IgD-negative memory B cell (primary cell): ENCODE data around the gene SLFNL1. TPM values are rescaled to one million over a fixed set of nuclear protein-coding genes. Genes with fewer than 3 reads are reported as not detected.

ENCODE experiments used
- H3K27ac Mint-ChIP-seq, 3 donors: one replicate each; pipeline ENCODE4 v1.8.0; 2020 to 2022; ENCODE audit warnings: mild to moderate bottlenecking in 3 of 3, mixed read lengths in 3 of 3, moderate library complexity in 1 of 3
- H3K27me3 Mint-ChIP-seq: one replicate; pipeline ENCODE4 v1.8.0; 2021; ENCODE audit warnings: mixed read lengths
- H3K36me3 Mint-ChIP-seq: one replicate; pipeline ENCODE4 v1.8.0; 2020; ENCODE audit warnings: mild to moderate bottlenecking, mixed read lengths
- H3K4me1 Mint-ChIP-seq, 3 donors: one replicate each; pipeline ENCODE4 v1.8.0; 2020 to 2022; ENCODE audit warnings: mixed read lengths in 3 of 3, mild to moderate bottlenecking in 1 of 3
- H3K4me3 Mint-ChIP-seq, 4 donors: one replicate each; pipeline ENCODE4 v1.8.0; 2020 to 2022; ENCODE audit warnings: mild to moderate bottlenecking in 4 of 4, mixed read lengths in 4 of 4, moderate library complexity in 3 of 4
- H3K9me3 Mint-ChIP-seq, 3 donors: one replicate each; pipeline ENCODE4 v1.8.0; 2020 to 2021; ENCODE audit warnings: mixed read lengths in 3 of 3, mild to moderate bottlenecking in 1 of 3
- polyA plus RNA-seq: library from polyadenylated mRNA; unstranded; fragments of 300-500 nt; fragmentation: Illumina TruSeq; gene quantifications from one replicate; pipeline ENCODE4 v1.2.3, GENCODE V29; 2021

The SLFNL1 gene
- polyA plus RNA-seq, 1 donor from 2014 or later, result 0.20 TPM

DNA sequence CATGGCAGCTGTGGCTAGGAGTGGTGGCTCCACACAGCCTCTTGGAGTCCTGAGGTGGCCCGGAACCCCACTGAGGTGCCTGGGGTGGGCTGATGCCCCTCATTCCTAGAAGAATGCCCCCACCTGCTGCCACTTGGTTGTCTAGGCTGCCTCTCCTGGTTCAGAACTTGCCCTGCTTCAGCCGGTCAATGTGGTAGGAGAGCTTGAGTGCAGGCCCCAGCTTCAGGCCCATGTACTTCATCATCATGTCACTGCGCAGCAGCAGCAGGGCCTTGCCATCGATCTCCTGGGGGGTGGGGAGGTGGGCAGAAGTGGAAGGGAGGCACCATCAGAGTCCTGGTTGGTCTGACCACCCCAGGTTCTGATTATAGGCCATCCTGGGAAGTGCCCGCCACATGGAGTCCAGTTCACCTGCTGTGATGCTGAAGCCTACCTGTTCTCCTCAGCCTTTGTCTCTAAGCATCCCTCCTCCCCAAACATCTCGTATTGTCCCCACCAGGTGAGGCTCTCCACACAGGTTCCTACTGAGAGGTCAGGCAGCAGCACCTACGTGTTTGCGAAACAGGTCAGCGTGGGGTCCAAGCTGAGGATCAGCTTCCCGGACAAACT is 6.6 kb upstream of the SLFNL1 start:
- peaks cover 21 to 29% (median 25%) of the 10 kb centered on the region in 3 donors for H3K4me1 Mint-ChIP-seq
- no peak overlapping the region for H3K27ac Mint-ChIP-seq
- H3K36me3 Mint-ChIP-seq, result peaks cover 9% of the 10 kb centered on the region
- H3K27me3 Mint-ChIP-seq, result no peaks in the 10 kb centered on the region
- no peak overlapping the region for H3K4me3 Mint-ChIP-seq
- H3K9me3 Mint-ChIP-seq, result peaks cover 0 to 4% (median 2%) of the 10 kb centered on the region in 3 donors

DNA sequence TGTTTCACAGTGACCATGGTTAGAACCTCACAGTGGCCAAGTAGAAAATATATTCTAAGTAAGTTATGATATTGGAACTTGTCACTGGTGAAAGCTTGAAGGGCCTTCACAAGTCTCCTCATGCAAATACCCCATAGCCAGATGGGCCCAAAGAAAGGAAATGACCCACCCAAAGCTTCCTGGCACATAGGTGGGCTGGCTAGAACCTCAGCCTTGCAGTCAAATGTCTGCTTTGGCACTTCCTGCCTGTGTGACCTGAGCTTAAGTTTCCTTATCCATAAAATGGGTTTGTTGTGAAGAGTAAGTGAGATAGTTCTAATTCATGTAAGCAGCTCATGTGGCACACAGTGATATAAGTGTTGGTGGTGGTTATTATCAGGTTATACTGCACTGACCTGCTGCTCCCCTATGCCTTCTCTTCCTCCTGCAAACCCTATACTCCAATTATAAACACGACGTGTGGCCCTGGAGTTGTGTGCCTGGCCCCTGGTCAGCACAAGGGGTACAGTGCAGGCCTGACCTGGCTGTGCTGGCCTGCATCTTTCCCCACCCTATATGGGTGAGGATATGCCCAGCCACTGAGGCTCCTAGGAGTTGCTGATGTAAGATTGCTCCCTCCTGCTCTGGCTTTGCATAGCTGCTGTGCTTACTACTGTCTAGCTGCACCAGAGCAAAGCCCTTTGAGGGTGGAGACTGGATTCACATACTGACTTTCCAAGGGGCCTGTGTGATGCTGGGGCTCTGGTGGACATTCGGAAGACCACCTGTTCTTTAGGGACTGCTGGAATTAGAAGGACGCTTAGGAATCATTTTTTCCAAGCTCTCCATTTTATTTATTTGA is 4.7 kb upstream of the SLFNL1 start:
- H3K27me3 Mint-ChIP-seq, result no peaks in the 10 kb centered on the region
- H3K4me3 Mint-ChIP-seq, result peak overlapping the region in 2 of 4 donors; percentile 80 to 89
- peaks cover 27 to 36% (median 32%) of the 10 kb centered on the region in 3 donors for H3K4me1 Mint-ChIP-seq
- peaks cover 0 to 2% (median 0%) of the 10 kb centered on the region in 3 donors for H3K9me3 Mint-ChIP-seq
- H3K27ac Mint-ChIP-seq, result peak overlapping the region; percentile 71 to 89 (median 73)
- H3K36me3 Mint-ChIP-seq, result peaks cover 10% of the 10 kb centered on the region

DNA sequence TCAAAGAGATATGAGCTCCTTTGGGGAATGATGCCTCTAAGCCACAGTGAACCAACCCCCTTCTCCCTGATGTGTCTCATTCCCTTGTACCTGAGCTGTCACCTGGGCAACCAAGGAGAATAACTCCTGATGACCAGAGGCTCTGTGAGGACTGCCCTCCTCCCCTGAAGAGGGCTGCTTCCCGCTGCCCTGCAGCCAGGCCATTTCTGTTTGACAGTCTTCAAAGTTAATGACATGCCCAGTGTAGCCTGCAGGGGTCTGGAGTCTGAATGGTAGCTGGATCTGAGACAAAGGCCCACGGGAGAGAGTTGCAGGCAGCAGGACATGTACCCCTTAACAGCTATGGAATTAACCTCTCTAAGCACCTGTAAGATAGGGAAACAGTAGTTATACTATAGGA is 3.4 kb upstream of the SLFNL1 start:
- Mint-ChIP-seq H3K4me3 (peak overlapping the region in 1 of 4 donors; percentile 89), H3K4me1 (peaks cover 28 to 31% (median 28%) of the 10 kb centered on the region in 3 donors), H3K27me3 (no peaks in the 10 kb centered on the region), H3K27ac (peak overlapping the region in 2 of 3 donors; percentile 28 to 73), H3K9me3 (peaks cover 0 to 2% (median 0%) of the 10 kb centered on the region in 3 donors), H3K36me3 (peaks cover 7% of the 10 kb centered on the region)

DNA sequence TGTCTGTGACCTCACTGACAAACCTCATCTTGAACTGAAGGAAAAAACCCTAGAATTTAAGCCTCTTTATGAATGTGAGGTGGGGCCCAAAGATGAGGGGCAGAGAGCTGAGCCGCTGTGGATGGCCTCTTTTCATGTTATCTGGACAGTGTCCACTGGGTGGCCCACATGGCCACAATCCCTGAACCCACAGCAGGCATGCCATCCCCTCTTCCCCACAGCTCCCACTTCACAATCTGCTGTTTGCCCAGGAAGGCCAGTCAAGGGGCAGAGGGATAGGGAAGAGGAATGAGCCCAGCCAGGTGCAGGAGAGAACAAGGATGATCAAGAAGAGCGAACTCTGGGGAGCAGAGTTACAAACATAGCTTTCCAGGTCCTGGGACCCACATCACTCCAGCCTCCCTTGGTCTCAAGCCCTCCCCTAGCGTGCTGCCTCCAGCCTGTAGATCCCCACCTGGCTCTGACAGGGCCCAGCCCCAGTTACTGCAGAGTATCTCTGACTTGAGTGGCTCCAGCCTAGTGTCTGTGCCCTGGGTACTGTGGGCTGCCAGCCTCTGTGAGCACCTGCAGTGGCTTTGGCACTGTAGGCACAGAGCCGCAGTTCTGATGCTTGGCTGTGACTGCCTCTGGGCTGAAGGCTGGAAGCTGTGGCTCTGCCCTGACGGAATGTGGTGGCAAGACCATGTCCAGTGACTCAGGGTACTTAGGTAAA is 1.9 kb upstream of the SLFNL1 start:
- Mint-ChIP-seq H3K4me3 (peak overlapping the region in 1 of 4 donors; percentile 33), H3K9me3 (peaks cover 0 to 2% (median 0%) of the 10 kb centered on the region in 3 donors), H3K27ac (peak overlapping the region in 2 of 3 donors; percentile 35 to 39), H3K36me3 (peaks cover 4% of the 10 kb centered on the region), H3K4me1 (peaks cover 29 to 37% (median 31%) of the 10 kb centered on the region in 3 donors), H3K27me3 (no peaks in the 10 kb centered on the region)

DNA sequence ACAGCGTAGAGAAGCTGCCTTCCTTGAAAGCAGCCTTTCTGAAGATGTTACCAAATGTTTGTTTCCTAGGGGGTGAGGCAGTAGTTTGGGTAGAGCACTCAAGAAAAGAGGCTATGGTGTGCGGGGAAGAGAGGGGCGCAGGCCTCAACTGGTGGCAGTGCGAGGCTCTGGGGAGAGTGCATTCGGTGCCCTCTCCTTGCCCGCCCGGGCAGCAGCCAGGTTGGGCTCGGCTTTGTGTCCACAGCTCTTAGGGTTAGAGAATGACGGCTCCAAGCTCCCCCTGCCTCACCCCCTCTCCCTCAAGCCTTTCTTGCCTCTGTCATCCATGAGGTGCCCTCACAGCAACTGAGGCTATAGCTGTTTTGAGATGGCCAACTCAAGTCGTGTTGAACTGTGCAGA is 899 bp upstream of the SLFNL1 start:
- H3K27me3 Mint-ChIP-seq, result no peaks in the 10 kb centered on the region

DNA sequence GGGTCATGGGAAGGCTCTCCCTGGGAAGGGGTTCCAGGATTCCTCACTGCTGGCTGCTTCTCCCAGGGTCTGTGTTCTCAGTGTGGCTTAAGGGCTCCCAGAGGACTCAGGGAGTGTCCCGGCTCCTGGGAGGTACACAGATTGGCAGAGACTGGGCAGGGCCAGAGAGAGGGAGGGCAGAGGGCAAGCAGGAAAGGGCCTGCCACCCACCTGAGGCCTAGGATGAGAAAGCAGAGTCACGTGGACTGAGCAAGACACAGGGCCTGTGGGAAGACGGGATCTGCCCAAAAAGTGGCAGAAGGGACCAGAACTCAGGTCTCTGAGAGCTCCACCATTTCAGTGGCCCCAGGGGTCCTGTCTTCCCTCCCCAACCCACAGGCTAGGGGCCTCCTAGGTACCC is 871 bp downstream of the SLFNL1 start:
- Mint-ChIP-seq H3K36me3 (peaks cover 2% of the 10 kb centered on the region), H3K4me3 (no peak overlapping the region), H3K27ac (no peak overlapping the region), H3K4me1 (peaks cover 21 to 25% (median 21%) of the 10 kb centered on the region in 3 donors), H3K27me3 (no peaks in the 10 kb centered on the region), H3K9me3 (peaks cover 0 to 2% (median 0%) of the 10 kb centered on the region in 3 donors)

More for the DNA sequence above, 899 bp upstream of the SLFNL1 start:
- Mint-ChIP-seq H3K4me1 (peaks cover 29 to 34% (median 31%) of the 10 kb centered on the region in 3 donors), H3K27ac (no peak overlapping the region), H3K9me3 (peaks cover 0 to 2% (median 0%) of the 10 kb centered on the region in 3 donors), H3K36me3 (peaks cover 2% of the 10 kb centered on the region), H3K4me3 (peak overlapping the region in 1 of 4 donors; percentile 72)

DNA sequence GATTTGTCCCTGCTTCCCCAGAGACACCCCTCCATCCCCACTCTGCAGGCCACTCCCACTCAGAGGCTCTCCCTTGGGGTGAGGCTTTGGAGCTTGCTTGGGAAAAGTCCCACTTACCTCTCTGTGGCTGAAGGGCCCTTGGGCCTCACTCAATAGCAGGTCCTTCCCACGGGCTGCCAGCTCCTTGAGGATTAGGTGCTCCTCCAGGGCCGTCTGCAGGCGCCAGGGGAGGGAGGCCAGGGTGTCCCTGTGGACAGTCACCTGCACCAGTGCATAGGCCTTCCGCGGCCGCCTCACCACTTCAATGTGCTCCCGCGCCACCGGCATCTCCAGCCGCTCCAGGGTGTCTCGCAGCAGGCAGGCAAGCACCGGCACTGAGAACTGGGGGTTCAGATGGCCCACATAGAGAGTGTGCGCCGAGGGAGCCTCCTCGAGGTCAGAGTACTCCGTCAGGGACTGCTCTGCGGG is 1.4 kb downstream of the SLFNL1 start:
- H3K36me3 Mint-ChIP-seq, result peaks cover 2% of the 10 kb centered on the region
- peaks cover 0 to 2% (median 0%) of the 10 kb centered on the region in 3 donors for H3K9me3 Mint-ChIP-seq
- no peaks in the 10 kb centered on the region for H3K27me3 Mint-ChIP-seq
- H3K4me3 Mint-ChIP-seq, result no peak overlapping the region
- H3K4me1 Mint-ChIP-seq, result peaks cover 18 to 24% (median 19%) of the 10 kb centered on the region in 3 donors
- H3K27ac Mint-ChIP-seq, result no peak overlapping the region

DNA sequence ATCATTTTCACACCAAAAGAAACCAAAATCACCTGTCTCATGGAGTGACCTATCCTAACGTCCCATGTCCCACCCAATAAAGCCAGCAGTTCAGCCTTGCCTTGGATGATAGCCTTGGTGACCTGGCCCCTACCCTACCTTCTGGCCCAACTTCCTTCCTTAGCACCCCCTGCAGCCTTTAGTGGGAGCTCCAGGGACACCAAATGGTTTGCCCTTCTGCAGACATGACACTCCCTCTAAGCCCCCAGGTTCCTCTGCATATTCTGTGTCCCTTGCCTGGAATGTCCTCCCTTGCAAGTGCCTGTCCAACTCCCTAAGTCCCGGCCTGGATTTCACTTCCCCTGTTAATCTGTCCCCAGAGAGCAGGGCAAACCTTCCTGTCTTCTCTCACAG is 2.2 kb downstream of the SLFNL1 start:
- peak overlapping the region in 2 of 3 donors; percentile 54 to 63 for H3K27ac Mint-ChIP-seq
- H3K36me3 Mint-ChIP-seq, result peaks cover 2% of the 10 kb centered on the region
- no peak overlapping the region for H3K4me3 Mint-ChIP-seq
- H3K4me1 Mint-ChIP-seq, result peaks cover 19 to 26% (median 21%) of the 10 kb centered on the region in 3 donors
- H3K27me3 Mint-ChIP-seq, result no peaks in the 10 kb centered on the region
- peaks cover 0 to 1% (median 0%) of the 10 kb centered on the region in 3 donors for H3K9me3 Mint-ChIP-seq

DNA sequence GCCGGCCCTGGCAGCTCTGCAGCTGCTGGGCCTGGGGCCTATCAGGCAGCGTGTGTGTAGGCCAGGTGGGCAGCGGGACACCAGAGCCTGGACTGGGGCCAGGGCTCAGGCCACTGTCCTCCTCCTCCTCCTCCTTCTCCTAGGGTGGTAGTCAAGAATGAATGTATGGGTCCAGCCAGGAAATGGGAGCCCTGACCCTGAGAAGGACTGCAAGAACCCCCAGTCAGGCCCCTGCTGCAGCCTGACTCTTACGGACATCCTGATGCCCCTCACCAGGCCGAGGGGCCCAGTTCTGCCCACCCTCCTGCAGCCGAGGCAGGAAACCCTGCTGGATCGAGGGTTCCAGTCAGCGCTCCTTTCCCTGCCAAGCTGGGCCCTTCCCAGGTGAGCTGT is 3.5 kb downstream of the SLFNL1 start:
- peak overlapping the region in 1 of 3 donors; percentile 53 for H3K27ac Mint-ChIP-seq
- H3K4me1 Mint-ChIP-seq, result peaks cover 19 to 26% (median 21%) of the 10 kb centered on the region in 3 donors

DNA sequence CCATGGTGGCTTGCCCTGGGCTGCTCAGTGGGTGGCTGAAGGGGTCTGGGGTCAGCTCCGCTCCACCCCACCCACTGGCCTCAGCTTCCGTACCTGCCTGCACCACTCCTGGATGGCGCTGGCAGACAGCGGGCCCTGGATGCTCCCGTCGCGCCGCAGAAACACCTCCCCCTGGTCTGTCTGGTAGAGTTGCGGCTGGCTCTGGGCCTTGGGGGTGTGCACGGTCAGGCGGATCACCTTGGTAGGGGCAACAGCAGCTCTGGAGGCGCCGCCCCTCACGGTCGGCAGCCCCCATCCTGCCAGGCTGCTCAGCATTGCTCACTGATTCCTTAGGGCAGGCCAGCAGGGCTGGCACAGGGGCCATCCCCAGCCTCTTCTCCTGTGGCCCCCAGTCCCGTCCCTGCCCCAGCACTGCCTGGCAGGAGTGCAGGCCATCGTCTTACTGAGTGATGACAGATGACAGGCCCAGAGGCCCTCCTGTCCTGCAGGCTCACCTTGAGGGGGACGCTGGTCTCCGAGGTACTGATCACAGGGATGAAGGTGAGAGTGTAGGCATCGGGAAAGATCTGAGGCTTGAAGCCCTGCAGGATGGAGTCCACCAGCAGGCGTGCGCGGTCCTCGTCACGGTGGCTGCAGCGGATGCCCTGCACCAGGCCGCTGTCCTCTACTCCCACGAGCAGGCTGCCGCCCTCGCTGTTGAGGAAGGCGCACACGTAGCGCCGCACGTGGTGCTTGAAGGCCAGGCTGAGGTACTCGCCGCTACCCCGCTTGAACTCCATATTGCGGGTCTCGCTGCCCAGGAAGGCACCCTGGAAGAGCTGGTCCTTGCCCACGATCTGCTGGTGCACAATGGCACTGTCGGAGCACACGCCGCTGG is 4.1 kb downstream of the SLFNL1 start:
- peak overlapping the region in 1 of 3 donors; percentile 53 for H3K27ac Mint-ChIP-seq

More for the DNA sequence above, 3.5 kb downstream of the SLFNL1 start:
- Mint-ChIP-seq H3K9me3 (no peaks in the 10 kb centered on the region), H3K4me3 (no peak overlapping the region), H3K36me3 (peaks cover 2% of the 10 kb centered on the region), H3K27me3 (no peaks in the 10 kb centered on the region)

DNA sequence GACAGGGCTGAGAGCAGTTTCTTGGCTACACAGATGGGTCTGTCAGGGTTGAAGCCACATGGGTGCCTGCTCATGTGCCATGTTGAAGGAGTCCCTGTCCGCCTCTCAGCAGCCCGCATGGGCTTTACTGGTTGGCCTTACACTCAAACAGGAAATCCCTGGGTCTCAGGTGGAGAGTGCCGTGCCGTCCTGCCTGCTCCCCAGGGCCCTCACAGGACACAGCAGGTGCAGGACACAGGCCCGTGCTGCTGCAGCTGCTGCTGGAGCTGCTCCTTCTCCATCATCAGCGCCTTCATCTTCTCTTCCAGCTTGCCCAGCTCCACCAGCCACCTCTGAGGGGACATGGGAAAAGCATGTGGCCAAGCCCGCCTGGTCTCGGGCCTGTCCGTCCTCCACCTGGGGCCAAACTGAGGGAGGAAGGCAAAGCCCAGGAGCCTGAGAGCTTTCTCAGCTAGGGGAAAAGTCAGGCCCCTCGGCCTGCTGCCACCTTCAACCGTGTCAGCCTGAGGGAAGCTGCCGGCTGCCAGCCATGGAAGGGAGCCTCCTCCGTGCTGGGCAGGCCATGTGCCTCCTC is 5.5 kb downstream of the SLFNL1 start:
- no peaks in the 10 kb centered on the region for H3K9me3 Mint-ChIP-seq
- peak overlapping the region; percentile 6 to 50 (median 35) for H3K27ac Mint-ChIP-seq
- H3K4me3 Mint-ChIP-seq, result peak overlapping the region in 2 of 4 donors; percentile 39 to 73
- no peaks in the 10 kb centered on the region for H3K27me3 Mint-ChIP-seq
- H3K4me1 Mint-ChIP-seq, result peaks cover 12 to 21% (median 12%) of the 10 kb centered on the region in 3 donors
- H3K36me3 Mint-ChIP-seq, result peaks cover 3% of the 10 kb centered on the region

More for the DNA sequence above, 4.1 kb downstream of the SLFNL1 start:
- H3K27me3 Mint-ChIP-seq, result no peaks in the 10 kb centered on the region
- H3K9me3 Mint-ChIP-seq, result no peaks in the 10 kb centered on the region
- peaks cover 19 to 27% (median 21%) of the 10 kb centered on the region in 3 donors for H3K4me1 Mint-ChIP-seq
- H3K36me3 Mint-ChIP-seq, result peaks cover 2% of the 10 kb centered on the region
- no peak overlapping the region for H3K4me3 Mint-ChIP-seq

DNA sequence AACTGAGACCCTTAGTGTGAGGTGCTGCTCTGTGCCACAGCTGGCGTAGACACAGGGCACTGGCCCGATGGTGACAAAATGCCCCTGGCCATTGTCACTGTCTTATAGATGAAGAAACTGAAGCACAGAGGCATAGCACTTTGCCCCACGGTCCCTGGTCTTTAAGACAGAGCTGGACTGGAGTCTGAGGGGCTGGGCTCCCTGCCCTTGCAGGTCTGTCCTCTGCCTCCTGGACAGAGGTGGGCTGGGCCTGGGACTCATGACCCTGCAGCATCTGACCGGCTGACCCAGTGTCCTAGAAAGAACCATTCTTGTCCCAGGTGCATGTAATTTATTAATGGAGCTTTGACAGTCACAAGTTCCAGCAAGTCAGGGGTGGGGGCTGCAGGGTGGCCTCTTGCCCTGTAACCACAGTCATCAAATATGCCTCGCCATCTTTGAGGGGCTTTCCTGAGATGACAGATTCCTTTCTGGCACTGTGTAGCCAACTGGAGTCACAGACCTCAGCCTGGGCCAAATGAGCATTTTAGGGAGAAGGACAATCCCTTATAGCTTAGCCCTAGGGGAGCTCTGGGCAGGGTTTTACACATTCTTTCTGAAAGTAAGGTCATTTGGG is 6.1 kb downstream of the SLFNL1 start:
- Mint-ChIP-seq H3K4me1 (peaks cover 12 to 20% (median 12%) of the 10 kb centered on the region in 3 donors), H3K27ac (peak overlapping the region; percentile 6 to 50 (median 17)), H3K27me3 (no peaks in the 10 kb centered on the region), H3K36me3 (peaks cover 3% of the 10 kb centered on the region), H3K9me3 (no peaks in the 10 kb centered on the region), H3K4me3 (peak overlapping the region in 1 of 4 donors; percentile 56)

DNA sequence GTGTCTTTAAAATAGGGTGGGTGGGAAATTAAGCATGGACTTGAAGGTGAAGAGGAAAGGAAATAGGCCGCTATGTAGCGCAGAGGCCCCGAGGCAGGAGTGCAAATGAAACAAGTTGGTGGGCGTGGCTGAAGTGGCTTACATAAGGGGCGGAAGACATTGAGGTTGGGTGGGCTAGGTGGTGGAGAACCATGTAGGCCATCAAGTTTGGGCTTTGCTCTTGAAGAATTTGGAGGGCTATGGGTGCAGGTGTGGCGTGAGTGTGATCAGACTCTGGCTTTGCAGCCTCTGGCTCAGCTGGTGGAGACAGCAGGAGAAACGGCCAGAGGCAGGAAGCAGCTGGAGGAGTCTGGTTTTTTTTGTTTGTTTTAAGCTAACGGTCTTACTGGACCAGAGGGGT is 6.7 kb downstream of the SLFNL1 start:
- H3K4me3 Mint-ChIP-seq, result peak overlapping the region in 1 of 4 donors; percentile 74
- H3K36me3 Mint-ChIP-seq, result peaks cover 6% of the 10 kb centered on the region
- peak overlapping the region in 2 of 3 donors; percentile 17 to 50 for H3K27ac Mint-ChIP-seq
- H3K27me3 Mint-ChIP-seq, result no peaks in the 10 kb centered on the region
- peaks cover 12 to 18% (median 12%) of the 10 kb centered on the region in 3 donors for H3K4me1 Mint-ChIP-seq
- H3K9me3 Mint-ChIP-seq, result no peaks in the 10 kb centered on the region
